CD8-positive, alpha-beta memory T cell (primary cell): Measurements from ENCODE around the gene GRID1. TPM values are rescaled to one million over a fixed set of nuclear protein-coding genes. Genes with fewer than 3 reads are reported as not detected.

Experiments
- CTCF ChIA-PET: fragments of 350-600 bp; sonication (Branson Sonifier 250); formaldehyde crosslinking; loops from one replicate; lab custom pipeline; 2021; ENCODE audit warnings: antibody characterized with exemption; lab: Charles Lee
- POLR2A ChIA-PET: fragments of 350-600 bp; sonication (Branson Sonifier 250); formaldehyde crosslinking; loops from one replicate; lab custom pipeline; 2021; ENCODE audit warnings: antibody characterized with exemption; lab: Charles Lee
- DNase-seq, 5 donors: peaks; one replicate each; pipeline versions ENCODE4 v3.0.0 to v3.0.0-alpha.2; 2020 to 2022; ENCODE audit warnings: mixed read lengths in 1 of 5
- H3K27ac ChIP-seq: one replicate; pipeline ENCODE4 v1.7.0; 2013; ENCODE audit warnings: low read depth, mild to moderate bottlenecking, low read length, moderate library complexity
- H3K27me3 ChIP-seq: 2 replicates; pipeline ENCODE4 v1.7.0; 2013; ENCODE audit warnings: low read length, mild to moderate bottlenecking; ENCODE audit not compliant: insufficient read depth, poor library complexity, severe bottlenecking
- H3K36me3 ChIP-seq: 2 replicates; pipeline ENCODE4 v1.7.0; 2013; ENCODE audit warnings: mild to moderate bottlenecking, low read length, moderate library complexity; ENCODE audit not compliant: insufficient read depth
- H3K4me1 ChIP-seq: 2 replicates; pipeline ENCODE4 v1.7.0; 2013; ENCODE audit warnings: mild to moderate bottlenecking, low read length, moderate library complexity; ENCODE audit not compliant: insufficient read depth
- H3K4me3 ChIP-seq: 2 replicates; pipeline ENCODE4 v1.7.0; 2013; ENCODE audit warnings: mild to moderate bottlenecking, low read length
- H3K9me3 ChIP-seq: 2 replicates; pipeline ENCODE4 v1.7.0; 2013; ENCODE audit warnings: mild to moderate bottlenecking, low read length
- H3K27ac Mint-ChIP-seq, 8 donors: one replicate each; pipeline ENCODE4 v1.8.0; 2020 to 2021; ENCODE audit warnings: mixed read lengths in 8 of 8, mild to moderate bottlenecking in 6 of 8, inconsistent platforms in 3 of 8, moderate library complexity in 3 of 8
- H3K27me3 Mint-ChIP-seq, 2 donors: one replicate each; pipeline ENCODE4 v1.8.0; 2020 to 2021; ENCODE audit warnings: mixed read lengths in 2 of 2, mild to moderate bottlenecking in 1 of 2, moderate library complexity in 1 of 2
- H3K36me3 Mint-ChIP-seq, 3 donors: one replicate each; pipeline ENCODE4 v1.8.0; 2020 to 2021; ENCODE audit warnings: mixed read lengths in 3 of 3, inconsistent platforms in 1 of 3, mild to moderate bottlenecking in 1 of 3
- H3K4me1 Mint-ChIP-seq, 3 donors: one replicate each; pipeline ENCODE4 v1.8.0; 2020 to 2021; ENCODE audit warnings: mixed read lengths in 3 of 3, inconsistent platforms in 1 of 3, mild to moderate bottlenecking in 1 of 3
- H3K4me3 Mint-ChIP-seq, 7 donors: one replicate each; pipeline ENCODE4 v1.8.0; 2020 to 2021; ENCODE audit warnings: mixed read lengths in 7 of 7, mild to moderate bottlenecking in 6 of 7, moderate library complexity in 4 of 7, inconsistent platforms in 2 of 7
- H3K9me3 Mint-ChIP-seq, 5 donors: one replicate each; pipeline ENCODE4 v1.8.0; 2020 to 2022; ENCODE audit warnings: mixed read lengths in 5 of 5, mild to moderate bottlenecking in 3 of 5, moderate library complexity in 2 of 5, inconsistent platforms in 1 of 5
- polyA plus RNA-seq: library from polyadenylated mRNA; unstranded; fragments of 300-500 nt; fragmentation: Illumina TruSeq; gene quantifications from one replicate; pipeline ENCODE4 v1.2.3, GENCODE V29; 2021
- total RNA-seq, 2 experiments: library from RNA; stranded (reverse); gene quantifications; one replicate each; pipeline ENCODE4 v1.2.3, GENCODE V29; 2021

GRID1 gene
- total and polyA plus RNA-seq, 3 experiments from 2014 or later: not detected

- Histone ChIP-seq H3K4me1 (no peaks in the 10 kb centered on the region), H3K36me3 (no peaks in the 10 kb centered on the region), H3K27ac (no peak overlapping the region), H3K27me3 (no peaks in the 10 kb centered on the region), H3K4me3 (no peak overlapping the region), H3K9me3 (no peaks in the 10 kb centered on the region)
- Mint-ChIP-seq H3K4me3 (no peak overlapping the region), H3K4me1 (no peaks in the 10 kb centered on the region), H3K36me3 (no peaks in the 10 kb centered on the region), H3K27ac (no peak overlapping the region), H3K9me3 (no peaks in the 10 kb centered on the region), H3K27me3 (peaks cover 4 to 9% of the 10 kb centered on the region in 2 donors)
- POLR2A ChIA-PET: no interaction called here
- DNase-seq: no peak
- CTCF ChIA-PET: no interaction called here
These were observed 149.1 kb downstream of the GRID1 start for GRCh38 chr10:86217371-86218080.

DNA sequence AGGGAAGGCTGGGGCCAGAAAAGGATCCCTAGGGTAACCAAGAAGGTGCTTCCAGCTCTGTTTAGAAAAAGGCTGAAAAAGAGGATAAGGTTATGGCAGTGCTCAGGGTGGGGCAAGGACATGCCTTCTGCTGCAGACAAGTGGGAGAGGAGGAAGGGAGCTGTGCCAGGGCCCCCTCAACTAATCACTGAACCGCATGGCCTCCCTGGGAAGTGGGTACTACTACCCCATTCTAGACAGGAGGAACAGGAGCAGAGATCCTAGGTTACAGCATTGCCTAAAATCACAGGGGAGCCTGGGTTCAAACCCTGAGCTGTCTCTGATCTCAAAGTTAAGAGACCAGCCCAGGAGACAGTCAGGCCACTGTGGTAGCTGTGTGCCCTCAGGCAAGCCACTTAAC, 149.7 kb downstream of the GRID1 start:
- H3K27ac Mint-ChIP-seq: no peak overlapping the region
- ChIA-PET POLR2A (no interaction called here), CTCF (no interaction called here)
- Histone ChIP-seq H3K27ac (no peak overlapping the region), H3K9me3 (no peaks in the 10 kb centered on the region), H3K4me1 (no peaks in the 10 kb centered on the region), H3K36me3 (no peaks in the 10 kb centered on the region), H3K4me3 (no peak overlapping the region), H3K27me3 (no peaks in the 10 kb centered on the region)
- no peak for DNase-seq
- H3K9me3 Mint-ChIP-seq: no peaks in the 10 kb centered on the region
- H3K36me3 Mint-ChIP-seq: no peaks in the 10 kb centered on the region
- H3K4me1 Mint-ChIP-seq: no peaks in the 10 kb centered on the region
- peaks cover 4 to 9% of the 10 kb centered on the region in 2 donors for H3K27me3 Mint-ChIP-seq
- H3K4me3 Mint-ChIP-seq: no peak overlapping the region

GRCh38 chr10:86215712-86216111, 150.9 kb downstream of the GRID1 start:
- Mint-ChIP-seq H3K36me3 (no peaks in the 10 kb centered on the region), H3K4me1 (no peaks in the 10 kb centered on the region), H3K4me3 (no peak overlapping the region), H3K9me3 (no peaks in the 10 kb centered on the region), H3K27me3 (peaks cover 4 to 9% of the 10 kb centered on the region in 2 donors), H3K27ac (no peak overlapping the region)
- ChIA-PET POLR2A (no interaction called here), CTCF (no interaction called here)
- Histone ChIP-seq H3K4me1 (no peaks in the 10 kb centered on the region), H3K27ac (no peak overlapping the region), H3K36me3 (no peaks in the 10 kb centered on the region), H3K27me3 (no peaks in the 10 kb centered on the region), H3K9me3 (no peaks in the 10 kb centered on the region), H3K4me3 (no peak overlapping the region)
- no peak for DNase-seq

DNA sequence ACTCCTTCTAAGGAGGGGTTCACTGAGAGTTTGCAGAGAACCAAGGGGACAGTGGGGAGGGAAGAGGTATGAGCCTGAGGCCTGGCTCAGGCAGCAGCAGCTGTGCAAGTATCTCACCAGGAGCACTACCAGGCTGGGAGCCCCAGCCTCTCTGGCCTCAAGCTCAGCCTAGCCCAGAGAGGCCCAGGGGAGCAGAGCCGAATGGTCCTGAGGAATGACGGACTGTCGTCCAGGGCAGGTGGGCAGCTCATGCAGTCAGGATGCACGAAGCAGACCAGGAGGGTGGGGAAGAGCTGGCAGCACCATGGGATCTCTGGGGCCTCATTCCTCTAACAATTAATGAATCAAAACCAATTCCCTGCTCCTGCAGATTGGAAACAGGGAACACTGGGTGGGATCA, 151.5 kb downstream of the GRID1 start:
- H3K4me1 ChIP-seq: no peaks in the 10 kb centered on the region
- Mint-ChIP-seq H3K27me3 (peaks cover 4 to 9% of the 10 kb centered on the region in 2 donors), H3K4me3 (no peak overlapping the region), H3K9me3 (no peaks in the 10 kb centered on the region), H3K27ac (no peak overlapping the region), H3K36me3 (no peaks in the 10 kb centered on the region), H3K4me1 (no peaks in the 10 kb centered on the region)
- no peaks in the 10 kb centered on the region for H3K36me3 ChIP-seq
- no peaks in the 10 kb centered on the region for H3K27me3 ChIP-seq
- DNase-seq: no peak
- POLR2A ChIA-PET: no interaction called here
- no peaks in the 10 kb centered on the region for H3K9me3 ChIP-seq
- CTCF ChIA-PET: no interaction called here
- no peak overlapping the region for H3K27ac ChIP-seq
- H3K4me3 ChIP-seq: no peak overlapping the region

- no peak for DNase-seq
- Histone ChIP-seq H3K4me1 (no peaks in the 10 kb centered on the region), H3K27ac (no peak overlapping the region), H3K4me3 (no peak overlapping the region), H3K27me3 (no peaks in the 10 kb centered on the region), H3K9me3 (no peaks in the 10 kb centered on the region), H3K36me3 (no peaks in the 10 kb centered on the region)
- H3K27me3 Mint-ChIP-seq: peaks cover 6 to 7% of the 10 kb centered on the region in 2 donors
- no peaks in the 10 kb centered on the region for H3K4me1 Mint-ChIP-seq
- CTCF ChIA-PET: no interaction called here
- no peak overlapping the region for H3K27ac Mint-ChIP-seq
- peaks cover 0 to 2% (median 0%) of the 10 kb centered on the region in 5 donors for H3K9me3 Mint-ChIP-seq
- H3K36me3 Mint-ChIP-seq: no peaks in the 10 kb centered on the region
- POLR2A ChIA-PET: no interaction called here
- H3K4me3 Mint-ChIP-seq: no peak overlapping the region
These were observed 153.4 kb downstream of the GRID1 start for GRCh38 chr10:86213148-86213547.

GRCh38 chr10:86212391-86212700, 154.2 kb downstream of the GRID1 start:
- no peaks in the 10 kb centered on the region for H3K4me1 ChIP-seq
- H3K27me3 Mint-ChIP-seq: peaks cover 6 to 7% of the 10 kb centered on the region in 2 donors
- DNase-seq: no peak
- no peaks in the 10 kb centered on the region for H3K36me3 Mint-ChIP-seq
- H3K27ac ChIP-seq: no peak overlapping the region
- H3K27ac Mint-ChIP-seq: no peak overlapping the region
- H3K4me3 Mint-ChIP-seq: no peak overlapping the region
- no peaks in the 10 kb centered on the region for H3K4me1 Mint-ChIP-seq
- peaks cover 0 to 2% (median 0%) of the 10 kb centered on the region in 5 donors for H3K9me3 Mint-ChIP-seq
- H3K4me3 ChIP-seq: no peak overlapping the region
- no peaks in the 10 kb centered on the region for H3K36me3 ChIP-seq
- POLR2A ChIA-PET: no interaction called here
- CTCF ChIA-PET: no interaction called here
- H3K27me3 ChIP-seq: no peaks in the 10 kb centered on the region
- no peaks in the 10 kb centered on the region for H3K9me3 ChIP-seq

- H3K27ac Mint-ChIP-seq: no peak overlapping the region
- Histone ChIP-seq H3K4me1 (no peaks in the 10 kb centered on the region), H3K9me3 (no peaks in the 10 kb centered on the region), H3K27me3 (no peaks in the 10 kb centered on the region), H3K4me3 (no peak overlapping the region), H3K36me3 (no peaks in the 10 kb centered on the region), H3K27ac (no peak overlapping the region)
- DNase-seq: no peak
- H3K27me3 Mint-ChIP-seq: peaks cover 6 to 7% of the 10 kb centered on the region in 2 donors
- ChIA-PET POLR2A (no interaction called here), CTCF (no interaction called here)
- peaks cover 0 to 2% (median 0%) of the 10 kb centered on the region in 5 donors for H3K9me3 Mint-ChIP-seq
- no peaks in the 10 kb centered on the region for H3K4me1 Mint-ChIP-seq
- H3K4me3 Mint-ChIP-seq: no peak overlapping the region
- H3K36me3 Mint-ChIP-seq: no peaks in the 10 kb centered on the region
These were observed 154.8 kb downstream of the GRID1 start for GRCh38 chr10:86211691-86212390.

GRCh38 chr10:86210416-86210815, 156.2 kb downstream of the GRID1 start:
- DNase-seq: no peak
- no peaks in the 10 kb centered on the region for H3K27me3 ChIP-seq
- H3K27ac Mint-ChIP-seq: no peak overlapping the region
- no peaks in the 10 kb centered on the region for H3K9me3 ChIP-seq
- POLR2A ChIA-PET: no interaction called here
- no peaks in the 10 kb centered on the region for H3K4me1 ChIP-seq
- H3K4me3 Mint-ChIP-seq: no peak overlapping the region
- no peaks in the 10 kb centered on the region for H3K36me3 Mint-ChIP-seq
- peaks cover 0 to 5% (median 0%) of the 10 kb centered on the region in 5 donors for H3K9me3 Mint-ChIP-seq
- H3K4me3 ChIP-seq: no peak overlapping the region
- no peaks in the 10 kb centered on the region for H3K4me1 Mint-ChIP-seq
- CTCF ChIA-PET: no interaction called here
- no peak overlapping the region for H3K27ac ChIP-seq
- H3K27me3 Mint-ChIP-seq: peaks cover 0 to 7% of the 10 kb centered on the region in 2 donors
- H3K36me3 ChIP-seq: no peaks in the 10 kb centered on the region
